MV-4-11 (cell line): ENCODE results near the gene CCDC30.
"Not testable (repeated sequence)": the region's sequence is repeated elsewhere in the genome, so short reads cannot be mapped to it uniquely, and the experiment has no call there.

Experiments
- DNase-seq: peaks from one replicate; lab custom pipeline; 2025; lab: John Stamatoyannopoulos, UW

CCDC30 gene

GRCh38 chr1:42524330-42524729, 61.2 kb downstream of the CCDC30 start:
- DNase-seq: no peak

- DNase-seq: peak; percentile 34
These were observed 66.7 kb downstream of the CCDC30 start for GRCh38 chr1:42529724-42530181.

GRCh38 chr1:42531043-42531442, 68.0 kb downstream of the CCDC30 start:
- peak; percentile 11 for DNase-seq

GRCh38 chr1:42533101-42533863, 70.2 kb downstream of the CCDC30 start:
- no peak for DNase-seq

- DNase-seq: no peak
These were observed 78.0 kb downstream of the CCDC30 start for GRCh38 chr1:42541104-42541503.

GRCh38 chr1:42551180-42551579, 88.1 kb downstream of the CCDC30 start:
- peak; percentile 92 for DNase-seq

GRCh38 chr1:42551590-42551989, 88.5 kb downstream of the CCDC30 start:
- DNase-seq: no peak

- no peak for DNase-seq
These were observed 89.5 kb downstream of the CCDC30 start for GRCh38 chr1:42552636-42553035.

- DNase-seq: no peak
These were observed 94.3 kb downstream of the CCDC30 start for GRCh38 chr1:42557230-42557851.

GRCh38 chr1:42567038-42567437, 104.0 kb downstream of the CCDC30 start:
- no peak for DNase-seq

GRCh38 chr1:42576935-42577334, 113.8 kb downstream of the CCDC30 start:
- no peak for DNase-seq

- peak; percentile 95 for DNase-seq
These were observed 122.9 kb downstream of the CCDC30 start for GRCh38 chr1:42586016-42586415.

GRCh38 chr1:42587753-42588152, 124.7 kb downstream of the CCDC30 start:
- no peak for DNase-seq

GRCh38 chr1:42592811-42593210, 129.7 kb downstream of the CCDC30 start:
- DNase-seq: no peak

GRCh38 chr1:42593486-42594100, 130.5 kb downstream of the CCDC30 start:
- DNase-seq: no peak

- DNase-seq: no peak
These were observed 138.4 kb downstream of the CCDC30 start for GRCh38 chr1:42601472-42601871.

GRCh38 chr1:42613803-42614131, 150.7 kb downstream of the CCDC30 start:
- DNase-seq: no peak

GRCh38 chr1:42618866-42619265, 155.8 kb downstream of the CCDC30 start:
- no peak for DNase-seq

GRCh38 chr1:42620307-42620706, 157.2 kb downstream of the CCDC30 start:
- no peak for DNase-seq

- DNase-seq: not testable (repeated sequence)
These were observed 158.1 kb downstream of the CCDC30 start for GRCh38 chr1:42621180-42621579.

- not testable (repeated sequence) for DNase-seq
These were observed 164.1 kb downstream of the CCDC30 start for GRCh38 chr1:42627205-42627604.

- DNase-seq: no peak
These were observed 176.0 kb downstream of the CCDC30 start for GRCh38 chr1:42639116-42639515.

- peak; percentile 73 for DNase-seq
These were observed 183.0 kb downstream of the CCDC30 start for GRCh38 chr1:42646056-42646455.
